ENCODE results near the gene ZNF831. TPM values are rescaled to one million over a fixed set of nuclear protein-coding genes. Genes with fewer than 3 reads are reported as not detected.

ZNF831 gene
- total RNA-seq, 3 donors from 2014 or later (not counting 1 experiment from before 2014, with no cell fraction given), result 24.8 to 42.0 (median 40.2) TPM

DNA sequence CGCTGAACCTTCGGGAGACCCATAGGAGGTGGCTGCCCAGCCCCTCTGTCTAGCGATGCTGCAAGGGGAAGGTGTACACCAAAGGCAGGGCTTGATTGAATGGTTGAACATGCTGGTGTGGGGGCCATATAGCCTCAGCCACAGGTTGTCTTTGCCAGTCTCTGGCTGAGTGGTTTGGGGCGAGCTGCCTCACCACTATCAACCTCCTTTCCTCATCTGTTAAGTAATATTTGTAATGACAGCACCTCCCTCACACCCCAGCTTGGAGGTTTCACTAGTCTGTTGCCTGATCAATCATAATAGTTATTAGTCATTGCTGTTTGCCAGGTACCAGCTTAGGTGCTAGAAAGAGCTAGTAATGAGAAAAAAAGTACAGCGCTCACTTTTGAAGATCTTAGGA lies 11.8 kb upstream of the ZNF831 start:
- Histone ChIP-seq H3K27ac (ENCODE audit: low read length) (no peak overlapping the region), H3K27me3 (ENCODE audit: control insufficient read depth, insufficient read depth, low read length) (no peaks in the 10 kb centered on the region), H3K9me3 (ENCODE audit: control insufficient read depth, insufficient read depth, low read length) (peaks cover 3% of the 10 kb centered on the region), H3K4me1 (ENCODE audit: control insufficient read depth, insufficient read depth, low read length) (peaks cover 65% of the 10 kb centered on the region), H3K36me3 (ENCODE audit: control insufficient read depth, insufficient read depth, low read length) (no peaks in the 10 kb centered on the region), H3K4me3 (ENCODE audit: low read length) (no peak overlapping the region)
- ATAC-seq, result no peak
- Mint-ChIP-seq H3K27ac (peak overlapping the region; percentile 92 to 95), H3K36me3 (no peaks in the 10 kb centered on the region), H3K27me3 (ENCODE audit: low read depth in 2 of 2) (peaks cover 9 to 10% of the 10 kb centered on the region in 2 donors), H3K4me1 (peaks cover 53 to 70% of the 10 kb centered on the region in 2 donors), H3K9me3 (no peaks in the 10 kb centered on the region), H3K4me3 (peak overlapping the region; percentile 13)
- TF ChIP-seq, protein P1, sequence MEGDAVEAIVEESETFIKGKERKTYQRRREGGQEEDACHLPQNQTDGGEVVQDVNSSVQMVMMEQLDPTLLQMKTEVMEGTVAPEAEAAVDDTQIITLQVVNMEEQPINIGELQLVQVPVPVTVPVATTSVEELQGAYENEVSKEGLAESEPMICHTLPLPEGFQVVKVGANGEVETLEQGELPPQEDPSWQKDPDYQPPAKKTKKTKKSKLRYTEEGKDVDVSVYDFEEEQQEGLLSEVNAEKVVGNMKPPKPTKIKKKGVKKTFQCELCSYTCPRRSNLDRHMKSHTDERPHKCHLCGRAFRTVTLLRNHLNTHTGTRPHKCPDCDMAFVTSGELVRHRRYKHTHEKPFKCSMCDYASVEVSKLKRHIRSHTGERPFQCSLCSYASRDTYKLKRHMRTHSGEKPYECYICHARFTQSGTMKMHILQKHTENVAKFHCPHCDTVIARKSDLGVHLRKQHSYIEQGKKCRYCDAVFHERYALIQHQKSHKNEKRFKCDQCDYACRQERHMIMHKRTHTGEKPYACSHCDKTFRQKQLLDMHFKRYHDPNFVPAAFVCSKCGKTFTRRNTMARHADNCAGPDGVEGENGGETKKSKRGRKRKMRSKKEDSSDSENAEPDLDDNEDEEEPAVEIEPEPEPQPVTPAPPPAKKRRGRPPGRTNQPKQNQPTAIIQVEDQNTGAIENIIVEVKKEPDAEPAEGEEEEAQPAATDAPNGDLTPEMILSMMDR (IDR thresholded peaks at IDR 0.05), result no peak
- WGBS (ENCODE audit: insufficient coverage), result 96% methylated on average over 4 of the region's 5 CpGs
- peak in 1 of 2 donors; percentile 52 for DNase-seq
- intact Hi-C loops (cut with micrococcal nuclease), result loop anchor here (2.0 kb wide), 1 partner anchor 13 kb away; no protein-coding TSS in a partner anchor

DNA sequence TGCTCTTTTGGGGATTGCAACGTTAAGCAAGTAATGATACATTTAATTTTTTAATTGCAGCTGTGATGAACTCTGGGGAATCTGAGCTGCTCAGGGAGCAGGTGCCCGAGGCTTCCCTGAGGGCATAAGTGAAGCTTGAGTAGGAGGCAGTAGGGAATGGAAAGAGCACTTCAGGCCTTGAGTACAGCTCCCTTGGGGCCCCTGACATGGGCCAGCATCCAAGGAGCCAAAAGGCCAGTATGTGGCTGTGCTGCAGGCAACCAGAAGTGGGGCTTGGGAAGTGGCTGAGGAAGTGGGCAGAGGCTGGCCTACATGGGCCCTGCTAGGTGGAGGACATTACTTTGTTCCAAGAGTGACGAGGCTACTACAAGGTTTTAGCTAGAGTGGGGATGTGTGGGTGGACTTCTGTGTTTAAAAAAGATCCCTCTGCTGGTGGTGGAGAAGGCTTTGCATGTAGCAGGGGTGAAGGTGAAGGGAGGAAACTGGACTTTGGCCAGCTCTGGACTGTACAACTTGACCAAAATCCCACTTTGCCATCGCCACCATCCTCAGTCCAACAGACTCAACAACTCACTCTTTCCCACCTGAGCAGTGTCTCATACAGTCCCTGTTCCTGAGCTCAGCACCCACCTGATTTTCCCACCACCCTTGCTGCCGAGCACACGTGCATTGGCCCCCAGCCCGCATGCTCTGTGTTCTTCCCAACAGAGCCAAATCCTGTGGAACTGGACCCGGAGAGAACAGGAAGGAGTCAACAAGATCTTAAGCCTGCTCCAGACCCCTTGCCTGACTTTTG lies 10.9 kb upstream of the ZNF831 start:
- Mint-ChIP-seq H3K9me3 (no peaks in the 10 kb centered on the region), H3K4me3 (no peak overlapping the region), H3K36me3 (no peaks in the 10 kb centered on the region), H3K27ac (peak overlapping the region; percentile 92 to 95), H3K4me1 (peaks cover 50 to 60% of the 10 kb centered on the region in 2 donors), H3K27me3 (ENCODE audit: low read depth in 2 of 2) (peaks cover 9 to 10% of the 10 kb centered on the region in 2 donors)
- WGBS (ENCODE audit: insufficient coverage), result 93% methylated on average over 8 of the region's 8 CpGs
- intact Hi-C loops (cut with micrococcal nuclease), result no loop called here
- Histone ChIP-seq H3K9me3 (ENCODE audit: control insufficient read depth, insufficient read depth, low read length) (peaks cover 3% of the 10 kb centered on the region), H3K4me3 (ENCODE audit: low read length) (no peak overlapping the region), H3K27ac (ENCODE audit: low read length) (no peak overlapping the region), H3K27me3 (ENCODE audit: control insufficient read depth, insufficient read depth, low read length) (no peaks in the 10 kb centered on the region), H3K36me3 (ENCODE audit: control insufficient read depth, insufficient read depth, low read length) (no peaks in the 10 kb centered on the region), H3K4me1 (ENCODE audit: control insufficient read depth, insufficient read depth, low read length) (peaks cover 56% of the 10 kb centered on the region)
- ATAC-seq (no peak), DNase-seq (no peak)
- TF ChIP-seq, protein P1 (IDR thresholded peaks at IDR 0.05), result no peak

DNA sequence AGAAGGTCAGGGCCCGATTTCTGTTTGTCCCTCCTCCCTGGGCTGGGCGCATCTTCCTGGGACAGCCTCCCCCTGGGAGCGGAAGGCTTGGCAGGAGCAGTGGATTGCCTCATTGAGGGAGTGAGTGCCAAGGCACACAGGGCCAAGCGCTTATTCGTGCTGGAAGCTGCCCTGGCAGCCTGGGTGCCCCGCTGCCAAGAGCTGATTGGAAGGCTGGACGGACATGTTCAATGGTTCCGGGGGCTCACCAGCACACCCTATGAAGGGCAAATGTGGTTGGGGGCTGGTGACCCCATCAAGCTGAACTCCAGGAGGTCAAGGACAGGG lies 10.3 kb upstream of the ZNF831 start:
- Mint-ChIP-seq H3K9me3 (no peaks in the 10 kb centered on the region), H3K27ac (peak overlapping the region in 1 of 2 donors; percentile 92), H3K27me3 (ENCODE audit: low read depth in 2 of 2) (peaks cover 9 to 10% of the 10 kb centered on the region in 2 donors), H3K36me3 (no peaks in the 10 kb centered on the region), H3K4me3 (no peak overlapping the region), H3K4me1 (peaks cover 54 to 63% of the 10 kb centered on the region in 2 donors)
- no peaks in the 10 kb centered on the region for H3K9me3 ChIP-seq (ENCODE audit: control insufficient read depth, insufficient read depth, low read length)
- peaks cover 55% of the 10 kb centered on the region for H3K4me1 ChIP-seq (ENCODE audit: control insufficient read depth, insufficient read depth, low read length)
- H3K27me3 ChIP-seq (ENCODE audit: control insufficient read depth, insufficient read depth, low read length), result no peaks in the 10 kb centered on the region
- H3K4me3 ChIP-seq (ENCODE audit: low read length), result no peak overlapping the region
- intact Hi-C loops (cut with micrococcal nuclease), result no loop called here
- TF ChIP-seq, protein P1 (IDR thresholded peaks at IDR 0.05), result no peak
- WGBS (ENCODE audit: insufficient coverage), result 98% methylated on average over 8 of the region's 8 CpGs
- H3K27ac ChIP-seq (ENCODE audit: low read length), result no peak overlapping the region
- H3K36me3 ChIP-seq (ENCODE audit: control insufficient read depth, insufficient read depth, low read length), result no peaks in the 10 kb centered on the region
- no peak for ATAC-seq
- DNase-seq, result no peak

Data from natural killer cell (primary cell).